K562 (cell line): ENCODE data around the gene COPA. TPM values are rescaled to one million over a fixed set of nuclear protein-coding genes. Genes with fewer than 3 reads are reported as not detected.
A peak's percentile ranks its signal among the peaks of the same experiment; 100 is the strongest.

Experiments used
- CBFB ChIP-seq: sonication (generic); formaldehyde crosslinking; IDR thresholded peaks from 2 replicates; pipeline ENCODE4 v1.4.0; 2020; ENCODE audit warnings: mild to moderate bottlenecking, missing genetic modification reagents
- ETV6 ChIP-seq, 3 experiments: fragments of 150-350 bp in 1 of 3; sonication (generic) in 1 of 3; formaldehyde crosslinking in 1 of 3; IDR thresholded peaks; 2 replicates each; pipeline versions ENCODE4 v1.6.1 to v1.8.0; 2014 to 2022; ENCODE audit warnings: borderline replicate concordance in 2 of 3, low read depth in 2 of 3, antibody characterized with exemption in 1 of 3, low read length in 1 of 3, mild to moderate bottlenecking in 1 of 3, missing genetic modification reagents in 1 of 3
- FOXA3 ChIP-seq, 2 experiments: fragments of 450-650 bp in 1 of 2; sonication (generic) in 1 of 2; formaldehyde crosslinking; IDR thresholded peaks in 1 of 2; conservative IDR thresholded peaks in 1 of 2; 2 replicates each; pipeline versions ENCODE4 v1.4.0 to v1.8.0; 2020 to 2022; ENCODE audit warnings: mild to moderate bottlenecking in 2 of 2, missing genetic modification reagents in 1 of 2
- NEUROD1 ChIP-seq: fragments of 150-350 bp; IDR thresholded peaks from 2 replicates; pipeline ENCODE4 v1.6.1; 2014; ENCODE audit warnings: borderline replicate concordance, low read length, low read depth; ENCODE audit not compliant: partially characterized antibody
- SREBF1 ChIP-seq: fragments of 150-350 bp; IDR thresholded peaks from 2 replicates; pipeline ENCODE4 v1.6.1; 2014; ENCODE audit warnings: antibody characterized with exemption, low read depth, low read length, borderline replicate concordance
- TSC22D4 ChIP-seq: fragments of 450-650 bp; IDR thresholded peaks from 2 replicates; pipeline ENCODE4 v1.6.1; 2016; ENCODE audit warnings: missing genetic modification characterization, missing biosample characterization, control low read depth
- YY1 ChIP-seq, 3 experiments: IDR thresholded peaks; 2 replicates each; pipeline ENCODE4 v1.6.1; 2011; ENCODE audit warnings: low read length in 2 of 3, mild to moderate bottlenecking in 2 of 3, moderate library complexity in 2 of 3, borderline replicate concordance in 1 of 3, control low read depth in 1 of 3, low read depth in 1 of 3; ENCODE audit not compliant: insufficient read depth in 3 of 3, insufficient replicate concordance in 2 of 3, control insufficient read depth in 1 of 3, insufficient read length in 1 of 3; ENCODE audit errors: extremely low read depth in 1 of 3
- ZNF592 ChIP-seq: fragments of 450-650 bp; IDR thresholded peaks from 2 replicates; pipeline ENCODE4 v1.6.1; 2017; ENCODE audit warnings: antibody characterized with exemption, mild to moderate bottlenecking
- ZNF785 ChIP-seq: fragments of 250-450 bp; sonication (Bioruptor Pico); IDR thresholded peaks from 2 replicates; pipeline ENCODE4 v1.4.0; 2020; ENCODE audit warnings: mild to moderate bottlenecking
- polyA plus RNA-seq, 8 experiments: library from polyadenylated mRNA; depleted of rRNA in 4 of 8; stranded (reverse) in 5 of 8; unstranded in 3 of 8; fragments of >200 nt; fragmentation: Nextera tagmentation in 2 of 8; fragmentation: Illumina TruSeq in 1 of 8; extraction: Ambion mirVana in 2 of 8; extraction: Trizol in 1 of 8; gene quantifications; 2 replicates each; pipeline versions ENCODE4 v1.2.1 to v1.2.3, GENCODE V29; 2011 to 2014; ENCODE audit warnings: inconsistent platforms in 1 of 8, missing spikeins in 1 of 8
- total RNA-seq, 7 experiments: library from RNA; depleted of rRNA in 6 of 7; stranded (reverse); fragments of >200 nt in 6 of 7; fragmentation: Illumina TruSeq in 2 of 7; extraction: Trizol in 2 of 7; gene quantifications; 2 replicates each; pipeline versions ENCODE4 v1.2.1 to v1.2.3, GENCODE V29; 2011 to 2021; ENCODE audit warnings: low replicate concordance in 1 of 7
- TF ChIP-seq, protein P1 (sequence below), 2 experiments: fragments of 450-650 bp; IDR thresholded peaks; 2 replicates each; pipeline ENCODE4 v1.6.1; 2016
- TF ChIP-seq, protein P2 (sequence below): sonication (generic); formaldehyde crosslinking; IDR thresholded peaks from 2 replicates; pipeline ENCODE4 v1.5.0; 2020; ENCODE audit warnings: missing genetic modification reagents
- TF ChIP-seq, protein P3 (sequence below): fragments of 450-650 bp; conservative IDR thresholded peaks from 2 replicates; pipeline ENCODE4 v1.6.1; 2016; ENCODE audit warnings: missing genetic modification characterization, low read depth, mild to moderate bottlenecking, missing compliant biosample characterization, moderate library complexity
- TF ChIP-seq, protein P4 (sequence below): fragments of 450-650 bp; IDR thresholded peaks from 2 replicates; pipeline ENCODE4 v1.7.0; 2016; ENCODE audit warnings: borderline replicate concordance

COPA gene
- total and polyA plus RNA-seq, 9 of the 15 experiments (the other 6 are each of a cell fraction or from before 2014, with no cell fraction given): 49.8 to 222 (median 110) TPM

- TF ChIP-seq, protein P1, sequence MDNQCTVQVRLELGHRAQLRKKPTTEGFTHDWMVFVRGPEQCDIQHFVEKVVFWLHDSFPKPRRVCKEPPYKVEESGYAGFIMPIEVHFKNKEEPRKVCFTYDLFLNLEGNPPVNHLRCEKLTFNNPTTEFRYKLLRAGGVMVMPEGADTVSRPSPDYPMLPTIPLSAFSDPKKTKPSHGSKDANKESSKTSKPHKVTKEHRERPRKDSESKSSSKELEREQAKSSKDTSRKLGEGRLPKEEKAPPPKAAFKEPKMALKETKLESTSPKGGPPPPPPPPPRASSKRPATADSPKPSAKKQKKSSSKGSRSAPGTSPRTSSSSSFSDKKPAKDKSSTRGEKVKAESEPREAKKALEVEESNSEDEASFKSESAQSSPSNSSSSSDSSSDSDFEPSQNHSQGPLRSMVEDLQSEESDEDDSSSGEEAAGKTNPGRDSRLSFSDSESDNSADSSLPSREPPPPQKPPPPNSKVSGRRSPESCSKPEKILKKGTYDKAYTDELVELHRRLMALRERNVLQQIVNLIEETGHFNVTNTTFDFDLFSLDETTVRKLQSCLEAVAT (IDR thresholded peaks at IDR 0.05): peak; percentile 64 to 69; a peak in 2 of 4 replicates
- TF ChIP-seq, protein P2, sequence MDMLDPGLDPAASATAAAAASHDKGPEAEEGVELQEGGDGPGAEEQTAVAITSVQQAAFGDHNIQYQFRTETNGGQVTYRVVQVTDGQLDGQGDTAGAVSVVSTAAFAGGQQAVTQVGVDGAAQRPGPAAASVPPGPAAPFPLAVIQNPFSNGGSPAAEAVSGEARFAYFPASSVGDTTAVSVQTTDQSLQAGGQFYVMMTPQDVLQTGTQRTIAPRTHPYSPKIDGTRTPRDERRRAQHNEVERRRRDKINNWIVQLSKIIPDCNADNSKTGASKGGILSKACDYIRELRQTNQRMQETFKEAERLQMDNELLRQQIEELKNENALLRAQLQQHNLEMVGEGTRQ (CRISPR knock-in tag): no peak
- peak in 1 of 2 experiments; percentile 31; a peak in 1 of 4 replicates for TF ChIP-seq ETV6 (IDR thresholded peaks at IDR 0.05; ENCODE audit: borderline replicate concordance in 1 of 2, low read depth in 2 of 2, low read length in 1 of 2)
- TF ChIP-seq ETV6 (CRISPR knock-in tag; IDR thresholded peaks at IDR 0.05; ENCODE audit: borderline replicate concordance): no peak
- peak; percentile 84 for TF ChIP-seq CBFB (CRISPR knock-in tag)
- TF ChIP-seq ZNF785: no peak
- no peak for TF ChIP-seq NEUROD1
- peak; percentile 92 to 99 (median 97) for TF ChIP-seq YY1 (IDR thresholded peaks at IDR 0.05; ENCODE audit: borderline replicate concordance in 1 of 3, control insufficient read depth in 1 of 3, extremely low read depth in 1 of 3, insufficient read depth in 3 of 3, insufficient read length in 1 of 3, insufficient replicate concordance in 2 of 3, low read depth in 1 of 3, low read length in 2 of 3)
- TF ChIP-seq, protein P3, sequence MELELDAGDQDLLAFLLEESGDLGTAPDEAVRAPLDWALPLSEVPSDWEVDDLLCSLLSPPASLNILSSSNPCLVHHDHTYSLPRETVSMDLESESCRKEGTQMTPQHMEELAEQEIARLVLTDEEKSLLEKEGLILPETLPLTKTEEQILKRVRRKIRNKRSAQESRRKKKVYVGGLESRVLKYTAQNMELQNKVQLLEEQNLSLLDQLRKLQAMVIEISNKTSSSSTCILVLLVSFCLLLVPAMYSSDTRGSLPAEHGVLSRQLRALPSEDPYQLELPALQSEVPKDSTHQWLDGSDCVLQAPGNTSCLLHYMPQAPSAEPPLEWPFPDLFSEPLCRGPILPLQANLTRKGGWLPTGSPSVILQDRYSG: no peak; the same call in 1 of the 2 replicates
- no peak; the same call in 1 of the 2 replicates for TF ChIP-seq ZNF592
- TF ChIP-seq FOXA3 (CRISPR knock-in tag; conservative IDR thresholded peaks at IDR 0.05 in 1 of 2, IDR thresholded peaks at IDR 0.05 in 1 of 2): peak in 1 of 2 experiments; percentile 80; a peak in 2 of 4 replicates
- TF ChIP-seq, protein P4, sequence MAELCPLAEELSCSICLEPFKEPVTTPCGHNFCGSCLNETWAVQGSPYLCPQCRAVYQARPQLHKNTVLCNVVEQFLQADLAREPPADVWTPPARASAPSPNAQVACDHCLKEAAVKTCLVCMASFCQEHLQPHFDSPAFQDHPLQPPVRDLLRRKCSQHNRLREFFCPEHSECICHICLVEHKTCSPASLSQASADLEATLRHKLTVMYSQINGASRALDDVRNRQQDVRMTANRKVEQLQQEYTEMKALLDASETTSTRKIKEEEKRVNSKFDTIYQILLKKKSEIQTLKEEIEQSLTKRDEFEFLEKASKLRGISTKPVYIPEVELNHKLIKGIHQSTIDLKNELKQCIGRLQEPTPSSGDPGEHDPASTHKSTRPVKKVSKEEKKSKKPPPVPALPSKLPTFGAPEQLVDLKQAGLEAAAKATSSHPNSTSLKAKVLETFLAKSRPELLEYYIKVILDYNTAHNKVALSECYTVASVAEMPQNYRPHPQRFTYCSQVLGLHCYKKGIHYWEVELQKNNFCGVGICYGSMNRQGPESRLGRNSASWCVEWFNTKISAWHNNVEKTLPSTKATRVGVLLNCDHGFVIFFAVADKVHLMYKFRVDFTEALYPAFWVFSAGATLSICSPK: no peak
- no peak for TF ChIP-seq SREBF1
- TF ChIP-seq TSC22D4 (tag): no peak
Observed at GRCh38 chr1:160261893-160262794, 80.9 kb downstream of the COPA start, which contains the start of gene DCAF8 (continued).
